WTC11 (cell line): ENCODE data around the gene FAM107B. TPM values are rescaled to one million over a fixed set of nuclear protein-coding genes. Genes with fewer than 3 reads are reported as not detected.

ENCODE experiments used
- ATAC-seq: fragments of 200-7000 bp; cut with Tn5 transposase; 2 replicates; pipeline ENCODE4 v1.10.0; 2021; ENCODE audit warnings: mild to moderate bottlenecking, moderate library complexity
- CTCF ChIA-PET: fragments of 300-600 bp; sonication (Branson Sonifier 250); formaldehyde crosslinking; loops from one replicate; lab custom pipeline; 2021; ENCODE audit warnings: antibody characterized with exemption; lab: Charles Lee
- POLR2A ChIA-PET: fragments of 350-600 bp; sonication (Branson Sonifier 250); formaldehyde crosslinking; loops from one replicate; lab custom pipeline; 2021; ENCODE audit warnings: antibody characterized with exemption; lab: Charles Lee
- DNase-seq: peaks from one replicate; pipeline ENCODE4 v3.0.0; 2021; ENCODE audit warnings: low spot score
- H3K27ac Mint-ChIP-seq: 2 replicates; pipeline ENCODE4 v1.8.0; 2021; ENCODE audit warnings: mixed read lengths
- H3K27me3 Mint-ChIP-seq: 2 replicates; pipeline ENCODE4 v1.8.0; 2021; ENCODE audit warnings: low read depth, mild to moderate bottlenecking, moderate library complexity, mixed read lengths
- H3K36me3 Mint-ChIP-seq: 2 replicates; pipeline ENCODE4 v1.8.0; 2021; ENCODE audit warnings: mixed read lengths
- H3K4me1 Mint-ChIP-seq: 2 replicates; pipeline ENCODE4 v1.8.0; 2022; ENCODE audit warnings: mixed read lengths
- H3K4me3 Mint-ChIP-seq: 2 replicates; pipeline ENCODE4 v1.8.0; 2021; ENCODE audit warnings: mild to moderate bottlenecking, moderate library complexity, mixed read lengths
- H3K9me3 Mint-ChIP-seq: 2 replicates; pipeline ENCODE4 v1.8.0; 2021; ENCODE audit warnings: mixed read lengths
- AR ChIP-seq: fragments of 250-450 bp; sonication (Bioruptor Pico); IDR thresholded peaks from 2 replicates; pipeline ENCODE4 v1.9.0; 2021; ENCODE audit warnings: mild to moderate bottlenecking
- ATF1 ChIP-seq: sonication (generic); formaldehyde crosslinking; IDR thresholded peaks from 2 replicates; pipeline ENCODE4 v1.8.1; 2023; ENCODE audit warnings: mild to moderate bottlenecking, moderate library complexity, missing genetic modification reagents
- CBFB ChIP-seq: sonication (generic); formaldehyde crosslinking; IDR thresholded peaks from 2 replicates; pipeline ENCODE4 v1.8.1; 2022; ENCODE audit warnings: mild to moderate bottlenecking, low read depth, missing genetic modification reagents
- CREB1 ChIP-seq: sonication (generic); formaldehyde crosslinking; IDR thresholded peaks from 2 replicates; pipeline ENCODE4 v1.8.0; 2023; ENCODE audit warnings: mild to moderate bottlenecking, missing genetic modification reagents
- CTCF ChIP-seq: fragments of 200-600 bp; IDR thresholded peaks from 2 replicates; pipeline ENCODE4 v1.8.0; 2022; ENCODE audit warnings: antibody characterized with exemption
- E2F4 ChIP-seq: sonication (generic); formaldehyde crosslinking; IDR thresholded peaks from 2 replicates; pipeline ENCODE4 v1.8.1; 2022; ENCODE audit warnings: low read depth, mild to moderate bottlenecking, moderate library complexity, missing genetic modification reagents, borderline replicate concordance
- ERG ChIP-seq: fragments of 250-450 bp; sonication (Bioruptor Pico); IDR thresholded peaks from 2 replicates; pipeline ENCODE4 v1.8.0; 2021; ENCODE audit warnings: mild to moderate bottlenecking
- ETV6 ChIP-seq: sonication (generic); formaldehyde crosslinking; IDR thresholded peaks from 2 replicates; pipeline ENCODE4 v1.8.1; 2022; ENCODE audit warnings: mild to moderate bottlenecking, missing genetic modification reagents
- FOXK1 ChIP-seq: sonication (generic); formaldehyde crosslinking; IDR thresholded peaks from 2 replicates; pipeline ENCODE4 v1.8.0; 2022; ENCODE audit warnings: mild to moderate bottlenecking, moderate library complexity, missing genetic modification reagents
- GABPB1 ChIP-seq: sonication (generic); formaldehyde crosslinking; IDR thresholded peaks from 2 replicates; pipeline ENCODE4 v1.8.1; 2023; ENCODE audit warnings: mild to moderate bottlenecking, missing genetic modification reagents
- MXD4 ChIP-seq: fragments of 250-450 bp; sonication (Bioruptor Pico); IDR thresholded peaks from 2 replicates; pipeline ENCODE4 v1.8.0; 2021; ENCODE audit warnings: mild to moderate bottlenecking, moderate library complexity, borderline replicate concordance
- MYBL2 ChIP-seq: sonication (generic); formaldehyde crosslinking; IDR thresholded peaks from 2 replicates; pipeline ENCODE4 v1.8.1; 2023; ENCODE audit warnings: mild to moderate bottlenecking, moderate library complexity, missing genetic modification reagents
- NFATC4 ChIP-seq: fragments of 250-450 bp; sonication (Bioruptor Pico); IDR thresholded peaks from 2 replicates; pipeline ENCODE4 v1.9.0; 2021; ENCODE audit warnings: mild to moderate bottlenecking
- NR2C2 ChIP-seq: sonication (generic); formaldehyde crosslinking; IDR thresholded peaks from 2 replicates; pipeline ENCODE4 v1.8.0; 2022; ENCODE audit warnings: mild to moderate bottlenecking, missing genetic modification reagents
- RELA ChIP-seq: sonication (generic); formaldehyde crosslinking; IDR thresholded peaks from 2 replicates; pipeline ENCODE4 v1.8.1; 2022; ENCODE audit warnings: missing genetic modification reagents, mild to moderate bottlenecking, borderline replicate concordance
- TEAD4 ChIP-seq: sonication (generic); formaldehyde crosslinking; IDR thresholded peaks from 2 replicates; pipeline ENCODE4 v1.8.0; 2022; ENCODE audit warnings: mild to moderate bottlenecking, missing genetic modification reagents
- TP53 ChIP-seq: sonication (generic); formaldehyde crosslinking; IDR thresholded peaks from 2 replicates; pipeline ENCODE4 v1.8.1; 2023; ENCODE audit warnings: mild to moderate bottlenecking, missing genetic modification reagents
- USF1 ChIP-seq: sonication (generic); formaldehyde crosslinking; IDR thresholded peaks from 2 replicates; pipeline ENCODE4 v1.8.0; 2022; ENCODE audit warnings: mild to moderate bottlenecking, missing genetic modification reagents
- ZBTB21 ChIP-seq: sonication (generic); formaldehyde crosslinking; IDR thresholded peaks from 2 replicates; pipeline ENCODE4 v1.8.1; 2023; ENCODE audit warnings: mild to moderate bottlenecking, missing genetic modification reagents, borderline replicate concordance
- ZNF396 ChIP-seq: fragments of 250-450 bp; sonication (Bioruptor Pico); IDR thresholded peaks from 2 replicates; pipeline ENCODE4 v1.8.0; 2021; ENCODE audit warnings: mild to moderate bottlenecking, moderate library complexity, borderline replicate concordance
- ZNF416 ChIP-seq: fragments of 250-450 bp; sonication (Bioruptor Pico); IDR thresholded peaks from 2 replicates; pipeline ENCODE4 v1.9.0; 2021; ENCODE audit warnings: mild to moderate bottlenecking, inconsistent platforms
- ZNF512 ChIP-seq: sonication (generic); formaldehyde crosslinking; IDR thresholded peaks from 2 replicates; pipeline ENCODE4 v1.8.1; 2022; ENCODE audit warnings: missing genetic modification reagents, borderline replicate concordance
- total RNA-seq: library from RNA; stranded (reverse); gene quantifications from 3 replicates; pipeline ENCODE4 v1.2.3, GENCODE V29; 2021

Gene FAM107B
- total RNA-seq, 1 experiment from 2014 or later, result 22.4 TPM

GRCh38 chr10:14571866-14572507 lies 202.7 kb downstream of the FAM107B start:
- DNase-seq, result no peak
- Mint-ChIP-seq H3K4me3 (no peak overlapping the region), H3K4me1 (peaks cover 23% of the 10 kb centered on the region), H3K9me3 (peaks cover 5% of the 10 kb centered on the region), H3K27ac (no peak overlapping the region), H3K36me3 (peaks cover 10% of the 10 kb centered on the region), H3K27me3 (no peaks in the 10 kb centered on the region)
- peak; percentile 27; the same call in 1 of the 2 replicates for TF ChIP-seq GABPB1
- no peak for TF ChIP-seq TEAD4 (CRISPR knock-in tag)
- no peak for TF ChIP-seq USF1 (CRISPR knock-in tag)
- TF ChIP-seq FOXK1 (CRISPR knock-in tag), result no peak
- TF ChIP-seq ATF1, result no peak
- no peak for TF ChIP-seq ETV6
- ATAC-seq, result no peak
- CTCF ChIA-PET, result no interaction called here
- POLR2A ChIA-PET, result no interaction called here

- ChIA-PET POLR2A (no interaction called here), CTCF (interaction anchor here (0.6 kb wide), 1 partner anchor 323 kb away, joined by 3 read pairs; no protein-coding TSS in a partner anchor)
- H3K27ac Mint-ChIP-seq, result no peak overlapping the region
- no peak for TF ChIP-seq MXD4
- no peak for TF ChIP-seq ZNF396 (CRISPR knock-in tag)
- TF ChIP-seq ETV6, result no peak
- no peak for TF ChIP-seq AR
- TF ChIP-seq TP53 (CRISPR knock-in tag), result no peak
- TF ChIP-seq ZBTB21, result no peak
- TF ChIP-seq RELA (CRISPR knock-in tag), result no peak
- no peak for TF ChIP-seq NR2C2
- no peak for TF ChIP-seq CBFB
- TF ChIP-seq ERG (CRISPR knock-in tag), result no peak
- TF ChIP-seq NFATC4 (CRISPR knock-in tag), result no peak
- TF ChIP-seq ZNF416 (CRISPR knock-in tag), result no peak
- no peak for TF ChIP-seq CREB1
- TF ChIP-seq ZNF512, result no peak
- TF ChIP-seq GABPB1, result no peak
- no peak for TF ChIP-seq CTCF
- TF ChIP-seq MYBL2 (CRISPR knock-in tag), result no peak
- TF ChIP-seq E2F4 (CRISPR knock-in tag), result no peak
- peaks cover 20% of the 10 kb centered on the region for H3K36me3 Mint-ChIP-seq
- DNase-seq, result no peak
- ATAC-seq, result no peak
- H3K4me1 Mint-ChIP-seq, result peaks cover 15% of the 10 kb centered on the region
- H3K9me3 Mint-ChIP-seq, result peaks cover 14% of the 10 kb centered on the region
- H3K27me3 Mint-ChIP-seq, result 0 out of 2 replicates have a peak, but pooled peaks cover 2% of the 10 kb centered on the region
- H3K4me3 Mint-ChIP-seq, result no peak overlapping the region
Measured at GRCh38 chr10:14570800-14571199, 203.9 kb downstream of the FAM107B start.
